Type B pancreatic cell (in vitro differentiated cells): ENCODE measurements around the gene SLC1A2. TPM values are rescaled to one million over a fixed set of nuclear protein-coding genes. Genes with fewer than 3 reads are reported as not detected.

Experiments used
- DNase-seq: peaks from one replicate; pipeline ENCODE4 v3.0.0; 2021; ENCODE audit warnings: mixed read lengths; ENCODE audit not compliant: unreplicated experiment; ENCODE audit errors: extremely low spot score
- H3K27ac Mint-ChIP-seq: 2 replicates; pipeline ENCODE4 v1.8.0; 2021; ENCODE audit warnings: mild to moderate bottlenecking, mixed read lengths
- H3K27me3 Mint-ChIP-seq: 2 replicates; pipeline ENCODE4 v1.8.0; 2021; ENCODE audit warnings: mixed read lengths
- H3K36me3 Mint-ChIP-seq: 2 replicates; pipeline ENCODE4 v1.8.0; 2021; ENCODE audit warnings: mixed read lengths
- H3K4me1 Mint-ChIP-seq: one replicate; pipeline ENCODE4 v1.8.0; 2021; ENCODE audit warnings: mixed read lengths; ENCODE audit not compliant: unreplicated experiment
- H3K4me3 Mint-ChIP-seq: 2 replicates; pipeline ENCODE4 v1.8.0; 2021; ENCODE audit warnings: mild to moderate bottlenecking, mixed read lengths
- H3K9me3 Mint-ChIP-seq: 2 replicates; pipeline ENCODE4 v1.8.0; 2021; ENCODE audit warnings: mixed read lengths
- total RNA-seq: library from RNA; stranded (reverse); gene quantifications from 2 replicates; pipeline ENCODE4 v1.2.1, GENCODE V29; 2021; ENCODE audit warnings: low replicate concordance
- TF ChIP-seq, protein P1 (sequence below): fragments of 200-600 bp; sonication (generic); conservative IDR thresholded peaks from 2 replicates; pipeline ENCODE4 v1.5.0; 2021; ENCODE audit warnings: antibody characterized with exemption, mild to moderate bottlenecking

Gene SLC1A2
- total RNA-seq, 1 donor from 2014 or later: 7.4 TPM

DNA sequence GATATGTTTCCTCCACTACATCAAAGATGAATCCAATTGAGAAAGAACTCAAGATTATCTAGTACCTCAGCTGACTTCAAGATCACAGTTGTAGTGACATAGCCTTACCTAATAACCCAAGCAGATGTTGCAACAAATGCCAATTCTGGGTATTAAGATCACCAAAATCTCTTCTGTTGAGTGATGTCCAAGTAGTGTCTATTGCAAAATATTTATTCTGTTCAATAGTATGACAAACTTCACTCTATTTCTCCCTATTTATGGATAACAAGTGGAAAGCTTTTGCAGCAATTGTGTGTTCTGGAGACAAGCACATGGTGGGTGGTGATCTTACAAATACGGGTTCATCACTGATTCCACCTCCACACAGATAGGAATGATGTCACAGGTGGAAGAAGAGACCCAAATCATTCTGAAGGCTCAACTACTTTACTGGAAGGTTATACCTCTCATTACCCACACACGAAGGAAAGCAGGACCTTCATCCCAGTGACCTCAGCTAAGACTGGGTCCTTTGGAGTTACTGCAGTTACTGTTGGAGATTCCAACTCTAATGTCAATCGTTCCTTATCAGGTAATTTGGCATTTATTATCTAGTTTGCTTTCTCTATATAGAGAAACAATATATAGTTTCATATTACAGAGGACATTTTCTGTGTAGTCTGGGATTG is 208.3 kb downstream of the SLC1A2 start:
- Mint-ChIP-seq H3K27ac (no peak overlapping the region), H3K36me3 (peaks cover 3% of the 10 kb centered on the region), H3K4me3 (no peak overlapping the region), H3K4me1 (no peaks in the 10 kb centered on the region), H3K9me3 (no peaks in the 10 kb centered on the region), H3K27me3 (peaks cover 3% of the 10 kb centered on the region)
- TF ChIP-seq, protein P1, sequence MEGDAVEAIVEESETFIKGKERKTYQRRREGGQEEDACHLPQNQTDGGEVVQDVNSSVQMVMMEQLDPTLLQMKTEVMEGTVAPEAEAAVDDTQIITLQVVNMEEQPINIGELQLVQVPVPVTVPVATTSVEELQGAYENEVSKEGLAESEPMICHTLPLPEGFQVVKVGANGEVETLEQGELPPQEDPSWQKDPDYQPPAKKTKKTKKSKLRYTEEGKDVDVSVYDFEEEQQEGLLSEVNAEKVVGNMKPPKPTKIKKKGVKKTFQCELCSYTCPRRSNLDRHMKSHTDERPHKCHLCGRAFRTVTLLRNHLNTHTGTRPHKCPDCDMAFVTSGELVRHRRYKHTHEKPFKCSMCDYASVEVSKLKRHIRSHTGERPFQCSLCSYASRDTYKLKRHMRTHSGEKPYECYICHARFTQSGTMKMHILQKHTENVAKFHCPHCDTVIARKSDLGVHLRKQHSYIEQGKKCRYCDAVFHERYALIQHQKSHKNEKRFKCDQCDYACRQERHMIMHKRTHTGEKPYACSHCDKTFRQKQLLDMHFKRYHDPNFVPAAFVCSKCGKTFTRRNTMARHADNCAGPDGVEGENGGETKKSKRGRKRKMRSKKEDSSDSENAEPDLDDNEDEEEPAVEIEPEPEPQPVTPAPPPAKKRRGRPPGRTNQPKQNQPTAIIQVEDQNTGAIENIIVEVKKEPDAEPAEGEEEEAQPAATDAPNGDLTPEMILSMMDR: no peak
- no peak for DNase-seq

DNA sequence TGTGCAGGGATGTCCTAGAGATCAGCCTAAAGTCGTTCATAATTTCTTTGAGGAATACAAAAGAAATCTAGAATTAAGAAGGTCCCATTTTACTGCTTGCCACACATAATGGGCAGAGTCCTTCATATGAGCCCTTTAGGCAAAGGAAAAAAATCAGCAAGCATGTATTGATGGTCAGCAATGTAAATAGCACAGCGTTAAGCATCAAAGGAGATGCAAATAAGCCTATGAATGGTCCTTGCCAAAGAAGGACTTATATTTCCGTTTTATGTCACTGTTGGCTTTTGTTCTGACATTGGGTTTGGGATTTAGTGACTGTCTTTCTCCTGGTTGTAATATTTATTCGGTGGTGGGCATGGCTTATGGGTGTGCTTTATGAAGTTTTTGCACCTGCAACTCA is 210.6 kb downstream of the SLC1A2 start:
- DNase-seq: no peak
- TF ChIP-seq, protein P1: no peak
- peaks cover 11% of the 10 kb centered on the region for H3K27me3 Mint-ChIP-seq
- no peaks in the 10 kb centered on the region for H3K9me3 Mint-ChIP-seq
- H3K4me3 Mint-ChIP-seq: no peak overlapping the region
- H3K27ac Mint-ChIP-seq: no peak overlapping the region
- H3K4me1 Mint-ChIP-seq: no peaks in the 10 kb centered on the region
- H3K36me3 Mint-ChIP-seq: peaks cover 7% of the 10 kb centered on the region

DNA sequence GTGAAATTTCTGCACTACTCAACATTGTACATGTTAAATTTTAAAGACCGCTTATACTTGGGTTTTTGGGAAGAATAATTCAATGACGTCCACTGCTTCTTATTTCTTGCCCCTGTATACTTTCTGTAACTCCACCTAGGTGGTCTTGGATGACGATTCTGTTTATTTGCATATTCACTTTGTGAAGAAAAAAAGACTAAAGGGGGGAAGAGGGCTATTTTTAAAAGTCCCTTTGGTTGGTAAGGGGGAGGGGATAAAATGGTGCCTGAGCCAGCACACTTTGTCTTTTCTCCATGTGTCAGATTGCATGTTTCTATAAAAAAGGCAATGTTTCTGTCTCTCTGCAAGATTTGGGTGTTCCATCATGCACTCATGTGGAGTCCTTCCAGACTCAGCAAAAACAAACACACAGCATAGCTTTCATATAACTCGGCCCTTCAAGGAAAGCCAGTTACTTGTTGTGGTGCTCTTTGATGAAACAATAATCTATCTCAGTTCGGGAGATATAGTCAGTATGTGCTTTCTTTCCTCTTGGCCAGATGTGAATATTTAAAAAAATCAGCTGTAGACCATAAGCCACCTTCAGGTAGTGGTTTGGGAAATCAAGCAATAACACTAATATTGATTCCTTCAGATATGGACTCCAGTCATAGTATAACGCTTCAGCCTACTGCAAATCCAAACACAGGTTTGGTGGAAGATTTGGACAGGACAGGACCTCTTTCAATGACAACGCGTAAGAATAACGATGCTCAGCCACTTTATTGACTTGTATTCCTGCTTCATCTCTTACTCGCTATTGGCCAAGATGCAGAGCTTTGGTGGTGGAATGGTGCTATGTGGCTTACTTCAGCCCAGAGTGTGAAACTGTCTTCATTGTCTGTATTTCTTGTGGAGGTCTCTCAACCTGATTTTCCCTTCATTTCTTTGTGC is 211.6 kb downstream of the SLC1A2 start:
- Mint-ChIP-seq H3K27ac (no peak overlapping the region), H3K4me1 (no peaks in the 10 kb centered on the region), H3K9me3 (no peaks in the 10 kb centered on the region), H3K4me3 (no peak overlapping the region), H3K27me3 (peaks cover 9% of the 10 kb centered on the region), H3K36me3 (peaks cover 7% of the 10 kb centered on the region)
- TF ChIP-seq, protein P1: no peak
- no peak for DNase-seq

DNA sequence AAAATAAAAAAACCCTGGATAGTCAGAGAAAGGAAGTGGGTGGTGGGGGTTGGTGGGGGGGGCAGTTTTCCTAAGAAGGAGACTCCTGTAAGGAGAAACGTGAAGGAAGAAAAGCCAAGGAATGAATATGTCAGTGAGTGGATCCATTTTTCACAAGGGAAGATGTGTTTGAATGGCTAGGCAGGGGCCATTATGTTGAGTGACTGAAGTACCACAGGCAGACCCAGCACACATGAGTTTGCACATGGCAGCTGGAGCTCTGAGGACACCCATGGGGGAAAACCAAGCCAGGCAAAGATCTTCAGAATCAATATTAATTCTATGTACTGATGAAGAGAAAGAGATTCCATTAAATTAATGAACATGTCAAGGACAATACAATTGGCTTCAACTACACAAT is 212.7 kb downstream of the SLC1A2 start:
- H3K4me3 Mint-ChIP-seq: no peak overlapping the region

DNA sequence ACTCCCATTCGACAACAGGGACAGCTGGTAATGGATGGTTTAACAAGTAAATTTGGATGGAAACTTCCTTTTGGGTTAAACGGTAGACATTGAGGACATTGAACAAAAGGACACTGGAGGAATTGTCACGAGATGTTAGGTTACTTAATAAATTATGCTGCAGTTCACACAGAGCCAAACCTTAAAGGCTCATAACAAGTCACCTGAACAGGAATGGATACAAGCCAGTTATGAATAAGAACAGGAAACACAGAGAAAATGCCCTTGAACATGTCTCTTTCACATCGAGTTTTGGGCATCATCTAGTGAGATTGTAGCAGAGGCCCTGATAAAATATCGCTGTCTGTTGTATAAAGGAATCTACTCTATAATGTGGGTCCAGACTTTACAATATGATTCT is 214.7 kb downstream of the SLC1A2 start:
- TF ChIP-seq, protein P1: no peak
- no peak for DNase-seq
- Mint-ChIP-seq H3K9me3 (no peaks in the 10 kb centered on the region), H3K4me1 (no peaks in the 10 kb centered on the region), H3K27me3 (peaks cover 9% of the 10 kb centered on the region), H3K27ac (no peak overlapping the region), H3K36me3 (peaks cover 4% of the 10 kb centered on the region), H3K4me3 (no peak overlapping the region)

More for the DNA sequence above, 212.7 kb downstream of the SLC1A2 start:
- TF ChIP-seq, protein P1: no peak
- Mint-ChIP-seq H3K9me3 (no peaks in the 10 kb centered on the region), H3K27ac (no peak overlapping the region), H3K4me1 (no peaks in the 10 kb centered on the region), H3K36me3 (peaks cover 7% of the 10 kb centered on the region), H3K27me3 (peaks cover 9% of the 10 kb centered on the region)
- DNase-seq: no peak

Other genes starting within 250 kb of the SLC1A2 start
- gene PAMR1, start 106.1 kb upstream of the SLC1A2 start, total RNA-seq: 2.5 and 14.2 TPM in 2 replicates
- gene FJX1, start 198.9 kb upstream of the SLC1A2 start, total RNA-seq: 7.8 and 38.8 TPM in 2 replicates
- 46.0 and 70.6 TPM in 2 replicates for gene TRIM44, start 243.2 kb upstream of the SLC1A2 start, total RNA-seq